VCaP (cell line): ENCODE results near the gene USP33.
A peak's percentile ranks its signal among the peaks of the same experiment; 100 is the strongest.

Source experiments
- H3K27ac ChIP-seq: fragments of 450-650 bp; 2 replicates; pipeline ENCODE4 v1.5.1; 2017
- CTCF ChIP-seq: fragments of 450-650 bp; conservative IDR thresholded peaks from 2 replicates; pipeline ENCODE4 v1.5.1; 2017; ENCODE audit warnings: mild to moderate bottlenecking, moderate library complexity

The USP33 gene

GRCh38 chr1:77678660-77679610 is 80.7 kb downstream of the USP33 start:
- H3K27ac ChIP-seq: peak overlapping the region; percentile 33; the same call in 1 of the 2 replicates

GRCh38 chr1:77674807-77675206 is 84.8 kb downstream of the USP33 start:
- H3K27ac ChIP-seq: peak overlapping the region; percentile 44

More at GRCh38 chr1:77678660-77679610, 80.7 kb downstream of the USP33 start:
- no peak for TF ChIP-seq CTCF

- no peak for TF ChIP-seq CTCF
- H3K27ac ChIP-seq: peak overlapping the region; percentile 44
Measured at GRCh38 chr1:77673716-77674355, 85.8 kb downstream of the USP33 start.

- peak overlapping the region; percentile 44; the same call in 1 of the 2 replicates for H3K27ac ChIP-seq
- no peak for TF ChIP-seq CTCF
Measured at GRCh38 chr1:77673030-77673429, 86.6 kb downstream of the USP33 start.

GRCh38 chr1:77672374-77672773 is 87.3 kb downstream of the USP33 start:
- H3K27ac ChIP-seq: no peak overlapping the region
- TF ChIP-seq CTCF: no peak

- H3K27ac ChIP-seq: no peak overlapping the region
- TF ChIP-seq CTCF: no peak
Measured at GRCh38 chr1:77671836-77672235, 87.8 kb downstream of the USP33 start.

GRCh38 chr1:77670330-77670729 is 89.3 kb downstream of the USP33 start:
- no peak overlapping the region for H3K27ac ChIP-seq
- no peak for TF ChIP-seq CTCF
